ENCODE results near the gene TRIP12. TPM values are rescaled to one million over a fixed set of nuclear protein-coding genes. Genes with fewer than 3 reads are reported as not detected.
"Not testable (repeated sequence)": the region's sequence is repeated elsewhere in the genome, so short reads cannot be mapped to it uniquely, and the experiment has no call there.

TRIP12 gene
- polyA plus RNA-seq, 3 donors, result 22.2 to 56.7 (median 44.0) TPM

DNA sequence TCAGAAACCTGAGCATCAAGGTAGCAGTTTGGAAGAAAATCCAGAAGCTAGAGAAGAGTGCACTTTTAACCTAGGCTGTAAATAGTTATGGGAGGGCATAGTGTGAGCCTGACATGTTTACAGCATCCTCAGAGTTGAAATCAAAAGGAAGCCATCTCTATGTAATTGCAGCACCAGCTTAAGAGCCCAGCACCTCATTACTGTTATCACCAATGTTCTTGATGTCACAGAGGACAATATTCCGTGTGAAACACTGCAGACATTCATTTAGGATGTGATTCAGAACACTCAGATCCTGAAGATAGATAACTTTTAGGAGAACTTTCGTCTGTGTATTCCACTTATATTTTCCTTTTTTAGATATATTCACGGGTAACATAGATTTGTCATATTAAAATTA lies 48.6 kb upstream of the TRIP12 start:
- no peaks in the 10 kb centered on the region for H3K9me3 ChIP-seq (replicated peaks in 1 of 2; ENCODE audit: control insufficient read depth in 1 of 2, insufficient read depth in 1 of 2, low read length in 2 of 2)
- H3K79me2 ChIP-seq (ENCODE audit: insufficient read depth, low read length), result no peaks in the 10 kb centered on the region
- H3K27ac ChIP-seq (ENCODE audit: low read depth in 1 of 2, low read length in 2 of 2), result no peak overlapping the region
- DNase-seq, result no peak
- no peaks in the 10 kb centered on the region for H4K20me1 ChIP-seq (ENCODE audit: insufficient read depth, low read length)
- H3K9me3 Mint-ChIP-seq, result peaks cover 0 to 5% (median 1%) of the 10 kb centered on the region in 7 donors
- no peak overlapping the region for H3K27ac Mint-ChIP-seq
- no CpG with 5 or more reads among the region's 3 CpGs for WGBS (ENCODE audit: insufficient coverage)
- no peak overlapping the region for H2AFZ ChIP-seq (ENCODE audit: insufficient read depth, low read depth, low read length, poor library complexity, severe bottlenecking)
- intact Hi-C loops (cut with micrococcal nuclease), result no loop called here
- no peaks in the 10 kb centered on the region for H3K36me3 Mint-ChIP-seq
- H3K4me1 ChIP-seq (ENCODE audit: control insufficient read depth in 1 of 2, insufficient read depth in 2 of 2, low read length in 2 of 2), result no peaks in the 10 kb centered on the region
- no peak overlapping the region for H3K4me3 ChIP-seq (replicated peaks in 1 of 3; ENCODE audit: low read depth in 2 of 3, low read length in 3 of 3)
- H3K36me3 ChIP-seq (replicated peaks in 1 of 2; ENCODE audit: control insufficient read depth in 1 of 2, insufficient read depth in 2 of 2, low read length in 2 of 2), result no peaks in the 10 kb centered on the region
- H3K27me3 ChIP-seq (ENCODE audit: control insufficient read depth in 2 of 2, insufficient read depth in 2 of 2, low read length in 2 of 2), result no peaks in the 10 kb centered on the region
- no peak overlapping the region for H3K4me2 ChIP-seq (replicated peaks; ENCODE audit: extremely low read depth, low read length, poor library complexity, severe bottlenecking)
- TF ChIP-seq, protein P1, sequence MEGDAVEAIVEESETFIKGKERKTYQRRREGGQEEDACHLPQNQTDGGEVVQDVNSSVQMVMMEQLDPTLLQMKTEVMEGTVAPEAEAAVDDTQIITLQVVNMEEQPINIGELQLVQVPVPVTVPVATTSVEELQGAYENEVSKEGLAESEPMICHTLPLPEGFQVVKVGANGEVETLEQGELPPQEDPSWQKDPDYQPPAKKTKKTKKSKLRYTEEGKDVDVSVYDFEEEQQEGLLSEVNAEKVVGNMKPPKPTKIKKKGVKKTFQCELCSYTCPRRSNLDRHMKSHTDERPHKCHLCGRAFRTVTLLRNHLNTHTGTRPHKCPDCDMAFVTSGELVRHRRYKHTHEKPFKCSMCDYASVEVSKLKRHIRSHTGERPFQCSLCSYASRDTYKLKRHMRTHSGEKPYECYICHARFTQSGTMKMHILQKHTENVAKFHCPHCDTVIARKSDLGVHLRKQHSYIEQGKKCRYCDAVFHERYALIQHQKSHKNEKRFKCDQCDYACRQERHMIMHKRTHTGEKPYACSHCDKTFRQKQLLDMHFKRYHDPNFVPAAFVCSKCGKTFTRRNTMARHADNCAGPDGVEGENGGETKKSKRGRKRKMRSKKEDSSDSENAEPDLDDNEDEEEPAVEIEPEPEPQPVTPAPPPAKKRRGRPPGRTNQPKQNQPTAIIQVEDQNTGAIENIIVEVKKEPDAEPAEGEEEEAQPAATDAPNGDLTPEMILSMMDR (IDR thresholded peaks at IDR 0.05), result no peak
- H3K27me3 Mint-ChIP-seq (ENCODE audit: low read depth in 3 of 3), result peaks cover 0 to 2% (median 0%) of the 10 kb centered on the region in 3 donors
- H3K4me1 Mint-ChIP-seq, result no peaks in the 10 kb centered on the region
- H3K9ac ChIP-seq (ENCODE audit: insufficient read depth, low read length, poor library complexity, severe bottlenecking), result no peak overlapping the region
- H3K4me3 Mint-ChIP-seq, result no peak overlapping the region

DNA sequence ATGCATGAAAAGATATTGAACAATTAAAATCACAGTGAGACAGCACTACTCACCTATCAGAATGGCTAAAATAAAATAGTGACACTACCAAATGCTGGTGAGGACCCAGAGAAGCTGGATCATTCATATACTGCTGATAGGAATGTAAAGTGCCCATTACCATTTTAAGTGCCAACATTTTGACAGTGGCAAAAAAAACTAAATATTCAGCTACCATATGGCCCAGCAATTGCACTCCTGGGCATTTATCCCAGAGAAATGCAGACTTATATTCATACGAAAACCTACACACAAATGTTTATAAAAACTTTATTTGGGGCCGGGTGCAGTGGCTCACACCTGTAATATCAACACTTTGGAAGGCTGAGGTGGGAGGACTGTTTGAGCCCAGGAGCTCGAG lies 48.1 kb upstream of the TRIP12 start:
- Histone ChIP-seq H3K4me1 (ENCODE audit: control insufficient read depth in 1 of 2, insufficient read depth in 2 of 2, low read length in 2 of 2) (no peaks in the 10 kb centered on the region), H3K36me3 (replicated peaks in 1 of 2; ENCODE audit: control insufficient read depth in 1 of 2, insufficient read depth in 2 of 2, low read length in 2 of 2) (no peaks in the 10 kb centered on the region), H3K4me3 (replicated peaks in 1 of 3; ENCODE audit: low read depth in 2 of 3, low read length in 3 of 3) (no peak overlapping the region), H2AFZ (ENCODE audit: insufficient read depth, low read depth, low read length, poor library complexity, severe bottlenecking) (no peak overlapping the region), H4K20me1 (ENCODE audit: insufficient read depth, low read length) (no peaks in the 10 kb centered on the region), H3K9me3 (replicated peaks in 1 of 2; ENCODE audit: control insufficient read depth in 1 of 2, insufficient read depth in 1 of 2, low read length in 2 of 2) (no peaks in the 10 kb centered on the region), H3K4me2 (replicated peaks; ENCODE audit: extremely low read depth, low read length, poor library complexity, severe bottlenecking) (no peak overlapping the region), H3K27me3 (ENCODE audit: control insufficient read depth in 2 of 2, insufficient read depth in 2 of 2, low read length in 2 of 2) (no peaks in the 10 kb centered on the region), H3K9ac (ENCODE audit: insufficient read depth, low read length, poor library complexity, severe bottlenecking) (no peak overlapping the region), H3K79me2 (ENCODE audit: insufficient read depth, low read length) (no peaks in the 10 kb centered on the region), H3K27ac (ENCODE audit: low read depth in 1 of 2, low read length in 2 of 2) (no peak overlapping the region)
- Mint-ChIP-seq H3K4me1 (no peaks in the 10 kb centered on the region), H3K27ac (no peak overlapping the region), H3K4me3 (no peak overlapping the region), H3K27me3 (ENCODE audit: low read depth in 3 of 3) (peaks cover 0 to 2% (median 0%) of the 10 kb centered on the region in 3 donors), H3K36me3 (no peaks in the 10 kb centered on the region), H3K9me3 (peaks cover 0 to 5% (median 1%) of the 10 kb centered on the region in 7 donors)
- DNase-seq, result no peak
- TF ChIP-seq, protein P1 (IDR thresholded peaks at IDR 0.05), result no peak
- intact Hi-C loops (cut with micrococcal nuclease), result no loop called here
- WGBS (ENCODE audit: insufficient coverage), result no CpG with 5 or more reads among the region's 3 CpGs

DNA sequence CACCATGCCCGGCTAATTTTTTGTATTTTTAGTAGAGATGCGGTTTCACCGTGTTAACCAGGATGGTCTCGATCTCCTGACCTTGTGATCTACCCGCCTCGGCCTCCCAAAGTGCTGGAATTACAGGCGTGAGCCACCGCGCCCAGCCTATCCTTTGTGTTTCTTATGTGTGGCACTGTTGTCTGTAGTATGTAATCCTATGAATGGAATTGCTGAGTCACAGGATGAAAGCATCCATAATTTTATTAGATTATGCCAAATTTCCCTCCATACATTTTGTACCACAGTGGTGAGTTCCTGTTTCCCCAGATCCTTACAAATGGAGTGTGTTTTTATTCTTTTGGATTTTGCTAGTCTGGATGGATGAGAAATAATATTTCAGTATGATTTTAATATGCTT lies 41.8 kb upstream of the TRIP12 start:
- peak overlapping the region in 1 of 7 donors; percentile 18 for H3K27ac Mint-ChIP-seq
- not testable (repeated sequence) for H3K9ac ChIP-seq (ENCODE audit: insufficient read depth, low read length, poor library complexity, severe bottlenecking)

More for the DNA sequence above, 41.8 kb upstream of the TRIP12 start:
- intact Hi-C loops (cut with micrococcal nuclease); H3K36me3 ChIP-seq (replicated peaks in 1 of 2; ENCODE audit: control insufficient read depth in 1 of 2, insufficient read depth in 2 of 2, low read length in 2 of 2); H2AFZ ChIP-seq (ENCODE audit: insufficient read depth, low read depth, low read length, poor library complexity, severe bottlenecking); H3K4me3 Mint-ChIP-seq; H3K4me3 ChIP-seq (replicated peaks in 1 of 3; ENCODE audit: low read depth in 2 of 3, low read length in 3 of 3); H3K36me3 Mint-ChIP-seq; H3K4me2 ChIP-seq (replicated peaks; ENCODE audit: extremely low read depth, low read length, poor library complexity, severe bottlenecking); H3K27me3 Mint-ChIP-seq (ENCODE audit: low read depth in 3 of 3); H3K4me1 ChIP-seq (ENCODE audit: control insufficient read depth in 1 of 2, insufficient read depth in 2 of 2, low read length in 2 of 2); H3K79me2 ChIP-seq (ENCODE audit: insufficient read depth, low read length); DNase-seq; H4K20me1 ChIP-seq (ENCODE audit: insufficient read depth, low read length); H3K9me3 ChIP-seq (replicated peaks in 1 of 2; ENCODE audit: control insufficient read depth in 1 of 2, insufficient read depth in 1 of 2, low read length in 2 of 2); H3K9me3 Mint-ChIP-seq; H3K27me3 ChIP-seq (ENCODE audit: control insufficient read depth in 2 of 2, insufficient read depth in 2 of 2, low read length in 2 of 2); H3K27ac ChIP-seq (ENCODE audit: low read depth in 1 of 2, low read length in 2 of 2); H3K4me1 Mint-ChIP-seq: not testable (repeated sequence)
- 100% methylated on average over 1 of the region's 9 CpGs for WGBS (ENCODE audit: insufficient coverage)
